Dermis blood vessel endothelial cell (primary cell): ENCODE measurements around the gene KAZN. TPM values are rescaled to one million over a fixed set of nuclear protein-coding genes. Genes with fewer than 3 reads are reported as not detected.

Experiments used
- DNase-seq: peaks from one replicate; pipeline ENCODE4 v3.0.0; 2010
- total RNA-seq: library from RNA; depleted of rRNA; stranded (reverse); fragments of >200 nt; gene quantifications from 2 replicates; pipeline ENCODE4 v1.2.3, GENCODE V29; 2014

KAZN gene
- total RNA-seq, 1 donor from 2014 or later: 1.9 TPM

DNA sequence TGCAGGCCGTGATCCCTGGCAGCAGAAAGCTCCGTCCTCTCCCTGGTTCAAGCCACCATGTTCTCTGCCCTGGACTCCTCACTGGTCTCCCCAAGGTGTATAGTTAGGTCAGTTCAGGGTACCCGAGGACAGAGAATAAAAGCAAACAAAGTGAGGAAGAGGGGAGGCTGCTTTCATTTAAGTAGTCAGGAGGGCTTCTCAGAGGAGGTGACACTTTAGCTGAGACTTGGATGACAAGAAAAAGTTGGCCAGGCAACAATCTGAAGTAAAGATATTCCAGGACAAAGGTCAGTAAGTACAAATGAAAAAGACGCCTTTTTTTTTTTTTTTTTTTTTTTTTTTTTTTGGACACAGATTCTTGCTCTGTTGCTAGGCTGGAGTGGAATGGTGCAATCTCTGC is 297.2 kb downstream of the KAZN start:
- no peak for DNase-seq

DNA sequence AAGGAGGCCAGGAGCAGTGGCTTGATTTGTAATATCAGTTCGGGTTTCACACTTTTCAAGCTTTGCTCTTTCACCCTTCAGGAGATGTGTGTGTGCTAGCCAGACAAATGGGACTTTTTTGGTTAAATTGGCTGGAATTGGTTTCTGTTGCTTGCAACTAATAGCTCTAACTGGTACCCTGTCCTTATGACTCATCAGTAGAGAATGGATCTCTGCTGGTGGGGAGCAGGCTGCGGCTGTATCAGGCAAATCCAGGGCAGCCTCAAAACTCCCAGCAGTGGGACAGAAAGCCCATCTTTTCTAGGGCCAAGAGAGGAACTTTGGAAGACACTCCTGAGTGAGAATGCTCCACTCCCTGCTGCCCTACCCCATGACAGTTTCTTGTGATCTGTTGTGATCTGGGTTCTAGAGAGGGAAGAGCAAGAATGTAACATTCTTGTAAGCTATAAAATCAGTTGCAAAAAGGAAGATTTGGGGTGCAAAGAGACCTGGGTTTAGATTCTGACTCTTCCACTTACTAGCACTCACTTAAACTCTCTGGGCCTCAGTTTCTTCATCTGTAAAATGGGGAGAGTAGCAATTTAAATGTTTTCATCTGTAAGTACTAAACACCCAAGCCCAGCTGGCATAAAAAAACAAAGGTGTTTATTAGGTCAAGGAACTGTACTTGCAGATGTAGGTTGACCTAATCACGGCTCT is 298.0 kb downstream of the KAZN start:
- DNase-seq: no peak

- DNase-seq: no peak
Measured at GRCh38 chr1:14897080-14897449, 298.6 kb downstream of the KAZN start.

- DNase-seq: no peak
Measured at GRCh38 chr1:14897547-14897946, 299.1 kb downstream of the KAZN start.

DNA sequence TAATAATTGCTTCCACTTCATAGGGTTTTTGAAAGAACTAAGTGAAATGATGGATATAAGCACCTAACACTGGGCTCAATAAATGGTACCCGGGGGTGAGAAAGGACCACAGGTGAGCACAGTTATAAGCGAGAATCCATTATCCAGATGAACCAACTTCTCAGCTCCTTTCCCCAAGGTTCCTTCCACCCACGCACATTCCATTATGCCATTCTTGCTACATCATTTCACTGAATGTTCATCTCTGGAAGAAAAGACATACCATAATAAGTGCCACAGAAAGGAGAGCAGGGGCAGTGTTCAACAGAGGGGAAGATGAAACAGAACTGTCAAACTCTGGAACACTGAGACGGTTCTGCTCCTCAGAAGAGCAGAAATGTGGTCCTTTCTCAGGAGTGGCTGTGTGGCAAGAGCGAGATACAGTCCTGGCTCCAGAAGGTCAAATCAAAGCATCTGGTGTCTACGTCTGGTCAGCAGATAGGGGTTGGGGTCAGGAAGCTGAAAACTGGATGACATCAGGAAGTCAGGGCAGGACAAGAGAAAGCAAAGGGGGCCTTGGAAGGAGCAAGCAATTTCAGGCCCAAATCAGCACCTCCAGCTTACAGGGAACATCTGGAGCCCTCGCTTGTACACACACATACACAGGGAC is 299.6 kb downstream of the KAZN start:
- no peak for DNase-seq

DNA sequence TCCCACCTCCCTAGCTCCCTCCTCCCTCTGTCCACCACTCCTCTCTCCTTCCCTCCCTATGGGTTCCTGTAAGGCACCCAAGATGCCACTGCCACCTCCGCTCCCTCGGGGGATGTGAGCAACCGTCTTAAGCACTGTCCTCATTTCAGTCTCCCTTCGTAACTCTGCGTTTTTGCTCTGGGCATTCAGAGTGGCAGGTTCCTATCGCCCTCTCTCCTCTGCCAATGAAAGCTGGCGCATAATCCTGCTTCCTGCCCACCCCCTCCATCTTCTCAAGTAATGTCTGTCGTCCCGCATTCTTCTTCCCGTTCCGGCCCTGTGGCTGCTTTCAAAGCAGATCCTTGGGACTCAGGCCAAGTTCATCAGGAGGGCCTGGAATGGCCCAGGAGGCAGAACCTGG is 301.2 kb downstream of the KAZN start:
- DNase-seq: no peak

- DNase-seq: no peak
Measured at GRCh38 chr1:14901371-14901954, 303.0 kb downstream of the KAZN start.

GRCh38 chr1:14903922-14904321 is 305.4 kb downstream of the KAZN start:
- DNase-seq: no peak

DNA sequence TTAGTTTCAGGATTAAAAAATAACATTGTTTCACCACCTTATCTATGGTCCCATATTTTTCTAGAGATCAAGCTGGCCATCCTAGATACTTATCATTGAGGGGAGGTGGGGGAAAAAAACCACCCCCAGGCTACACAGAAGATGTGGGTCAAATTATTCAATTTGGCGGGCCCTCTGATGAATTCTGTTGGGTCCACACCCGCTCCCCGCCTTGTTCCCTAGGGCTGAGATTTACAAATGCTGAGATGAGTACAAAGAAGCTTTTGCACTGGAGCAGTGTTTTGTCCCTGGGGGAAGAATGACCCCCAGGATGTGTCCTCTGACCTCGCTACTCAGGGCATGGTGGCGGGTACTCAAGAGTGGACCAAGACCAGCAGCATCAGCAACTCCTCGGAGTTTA is 308.2 kb downstream of the KAZN start:
- DNase-seq: no peak

- DNase-seq: no peak
Measured at GRCh38 chr1:14907416-14907815, 308.9 kb downstream of the KAZN start.

- DNase-seq: no peak
Measured at GRCh38 chr1:14909273-14909672, 310.8 kb downstream of the KAZN start.

- no peak for DNase-seq
Measured at GRCh38 chr1:14909920-14910460, 311.5 kb downstream of the KAZN start.

GRCh38 chr1:14910984-14911721 is 312.7 kb downstream of the KAZN start:
- no peak for DNase-seq

DNA sequence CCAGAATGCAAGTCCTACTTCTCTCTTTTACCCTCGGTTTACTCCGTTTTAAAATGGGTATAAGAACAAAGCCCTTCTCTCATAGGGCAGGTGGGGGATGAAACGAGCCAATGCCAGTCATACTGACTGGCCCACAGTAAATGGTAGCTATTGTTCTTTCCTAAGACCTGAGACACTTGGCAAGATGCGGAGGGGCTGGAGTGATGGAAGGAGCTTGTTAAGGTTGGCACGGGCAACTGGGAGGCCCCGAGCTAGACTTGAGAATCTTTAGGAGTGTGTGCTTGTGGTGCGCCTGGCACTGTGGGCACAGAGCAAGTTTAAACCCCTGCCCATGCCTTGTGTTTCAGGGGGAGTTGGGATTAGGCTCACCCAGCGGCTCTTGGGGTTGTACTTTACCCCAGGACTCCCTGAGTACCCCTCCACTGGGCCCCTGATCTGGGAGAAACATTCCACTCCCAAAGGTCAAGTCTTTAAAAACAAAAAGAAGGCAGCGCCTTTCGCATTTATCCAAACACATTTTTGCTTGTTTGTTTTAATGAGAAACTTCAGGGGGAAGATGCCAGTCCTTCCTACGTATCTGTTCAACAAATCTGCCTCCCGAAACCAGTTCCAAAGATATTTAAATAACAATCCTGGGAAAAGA is 314.5 kb downstream of the KAZN start:
- no peak for DNase-seq

DNA sequence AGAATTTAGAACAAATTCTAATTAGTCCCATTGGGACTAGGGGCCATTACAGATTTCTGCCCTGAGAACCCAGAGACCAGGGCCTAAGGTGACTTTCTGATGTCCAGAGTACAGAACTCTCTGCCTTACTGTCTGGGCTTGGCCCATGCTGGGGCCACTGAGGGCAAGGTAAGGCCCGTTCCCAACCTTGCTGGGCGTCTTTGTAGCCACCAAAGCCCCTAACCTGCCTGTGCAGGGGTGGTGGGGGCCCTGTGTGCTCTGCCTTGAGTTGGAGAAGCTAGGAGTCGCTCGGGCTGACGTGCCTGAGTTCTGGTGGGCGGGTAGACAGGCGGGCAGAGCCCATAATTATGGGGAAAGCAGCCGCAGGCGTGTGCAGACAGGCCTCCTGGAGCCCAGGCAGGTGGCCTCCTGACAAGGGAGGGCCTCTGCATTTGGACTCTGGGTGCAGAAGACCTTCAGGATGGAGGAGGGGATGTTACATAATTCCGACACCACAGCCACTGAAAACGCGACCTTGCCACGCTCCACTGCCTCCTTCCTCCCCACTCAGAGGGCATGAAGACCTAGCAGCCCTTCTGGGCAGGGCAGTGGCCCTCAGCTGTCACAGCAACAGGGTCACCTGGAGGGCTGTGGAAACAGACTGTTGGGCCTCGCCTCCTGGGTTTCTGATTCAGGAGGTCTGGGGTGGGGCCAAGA is 315.1 kb downstream of the KAZN start:
- no peak for DNase-seq

DNA sequence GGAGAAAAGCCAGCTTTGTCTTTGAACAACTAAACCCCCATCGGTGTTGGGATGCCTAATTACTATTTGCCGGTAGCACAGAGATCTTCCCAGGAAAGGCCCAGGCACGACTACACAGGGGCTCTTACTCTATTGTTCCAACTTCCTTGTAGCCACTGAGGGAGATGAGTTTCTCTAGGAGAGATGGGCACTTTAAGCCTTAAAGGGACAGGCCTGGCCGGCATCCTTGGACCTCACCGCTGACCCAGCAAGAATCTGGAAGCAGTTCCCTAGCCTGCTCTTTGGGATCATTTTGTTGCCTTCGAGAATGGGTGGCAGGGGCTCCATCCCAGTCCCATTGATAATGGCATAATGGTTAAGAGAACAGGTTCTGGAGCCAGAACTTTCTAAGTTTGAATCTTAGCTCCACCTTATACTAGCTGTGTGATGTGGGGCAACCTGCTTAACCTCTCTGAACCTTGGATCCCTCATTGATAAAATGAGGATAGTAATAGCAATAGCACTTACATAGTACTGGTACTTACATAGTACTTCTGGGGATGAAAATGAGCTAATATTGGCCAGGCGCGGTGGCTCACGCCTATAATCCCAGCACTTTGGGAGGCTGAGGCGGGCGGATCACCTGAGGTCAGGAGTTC is 316.0 kb downstream of the KAZN start:
- DNase-seq: no peak

DNA sequence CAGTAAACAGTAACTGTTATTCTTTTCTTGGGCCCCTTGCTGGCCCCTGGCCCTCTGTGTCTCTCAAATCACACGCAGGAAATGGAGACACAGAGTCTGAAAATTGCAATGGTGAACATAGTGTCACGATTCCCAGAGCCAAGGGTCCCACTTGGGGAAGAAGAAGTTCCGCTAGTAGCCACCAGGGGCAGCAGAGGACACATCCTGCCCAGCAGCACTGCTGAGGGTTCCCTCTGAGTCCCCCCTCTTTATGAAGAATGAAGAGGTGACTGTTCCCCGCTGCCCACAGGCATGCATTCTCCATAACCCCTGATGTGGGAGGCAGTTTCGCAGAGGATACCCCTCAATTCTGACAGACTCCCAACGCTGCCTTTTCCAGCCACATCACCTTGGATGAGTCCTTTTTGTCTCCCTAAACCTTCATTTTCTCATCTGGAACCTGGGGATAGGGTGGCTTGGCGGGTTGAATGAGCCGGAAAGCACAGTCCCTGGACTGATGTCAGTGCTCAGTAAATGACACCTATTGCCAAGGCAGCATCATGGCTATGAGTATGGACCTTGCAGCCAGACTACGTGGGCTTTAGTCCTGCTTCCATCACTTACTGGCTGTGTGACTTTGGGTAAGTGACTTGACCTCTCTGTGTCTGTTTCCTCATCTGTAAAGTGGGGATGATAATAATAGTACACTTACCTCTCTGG is 317.0 kb downstream of the KAZN start:
- DNase-seq: peak; percentile 66

- DNase-seq: no peak
Measured at GRCh38 chr1:14919289-14919688, 320.8 kb downstream of the KAZN start.

DNA sequence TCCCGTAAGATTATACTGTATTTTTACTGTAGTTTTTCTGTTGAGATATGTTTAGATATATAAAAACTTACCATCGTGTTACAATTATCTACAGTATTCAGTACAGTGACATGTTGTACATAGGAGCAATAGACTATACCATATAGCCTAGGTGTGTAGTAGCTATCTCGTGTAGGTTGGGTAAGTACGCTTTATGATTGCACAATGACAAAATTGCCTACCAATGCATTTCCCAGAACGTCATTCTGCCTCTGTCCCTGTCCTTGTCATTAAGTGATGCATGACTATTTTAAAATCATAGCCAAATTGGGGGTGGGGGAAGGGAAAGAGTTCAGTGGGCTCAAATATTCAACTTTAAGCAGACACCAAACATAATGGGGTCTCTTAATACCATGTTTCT is 321.3 kb downstream of the KAZN start:
- DNase-seq: no peak

GRCh38 chr1:14921057-14921456 is 322.6 kb downstream of the KAZN start:
- no peak for DNase-seq
